Ishikawa (cell line): ENCODE results near the gene CHD2.

Experiments used
- EP300 ChIP-seq: IDR thresholded peaks from 2 replicates; pipeline ENCODE4 v1.6.1; 2012; ENCODE audit warnings: borderline replicate concordance
- YY1 ChIP-seq: IDR thresholded peaks from 2 replicates; pipeline ENCODE4 v1.6.1; 2012; ENCODE audit warnings: low read depth
- ZBTB7A ChIP-seq: IDR thresholded peaks from 2 replicates; pipeline ENCODE4 v1.6.1; 2012; ENCODE audit warnings: low read depth

- no peak for TF ChIP-seq YY1
- TF ChIP-seq EP300, result no peak
- TF ChIP-seq ZBTB7A, result no peak
Measured at GRCh38 chr15:92861742-92862141, 38.4 kb upstream of the CHD2 start.
